DND-41 (cell line): Measurements from ENCODE around the gene RIPOR2.

Source experiments
- ATAC-seq: fragments of 200-7000 bp; cut with Tn5 transposase; 3 replicates; pipeline ENCODE4 v1.9.1; 2021; ENCODE audit warnings: low read depth; ENCODE audit not compliant: insufficient read depth
- DNase-seq: peaks from one replicate; pipeline ENCODE4 v3.0.0-alpha.2; 2020
- H2AFZ ChIP-seq: 2 replicates; pipeline ENCODE4 v1.6.0; 2012; ENCODE audit warnings: low read depth, low read length
- H3K27ac ChIP-seq: 2 replicates; pipeline ENCODE4 v1.5.1; 2012; ENCODE audit warnings: low read length, inconsistent platforms
- H3K27me3 ChIP-seq: fragments of 200-600 bp; sonication (generic); 2 replicates; pipeline ENCODE4 v1.6.0; 2012; ENCODE audit warnings: low read length, mild to moderate bottlenecking, inconsistent platforms; ENCODE audit not compliant: insufficient read depth, poor library complexity
- H3K36me3 ChIP-seq: 2 replicates; pipeline ENCODE4 v1.5.1; 2012; ENCODE audit warnings: low read length, inconsistent platforms; ENCODE audit not compliant: insufficient read depth
- H3K4me1 ChIP-seq: 2 replicates; pipeline ENCODE4 v1.5.1; 2012; ENCODE audit warnings: mild to moderate bottlenecking, low read length; ENCODE audit not compliant: insufficient read depth
- H3K4me2 ChIP-seq: 2 replicates; pipeline ENCODE4 v1.6.0; 2012; ENCODE audit warnings: mild to moderate bottlenecking, moderate library complexity, low read length, inconsistent platforms; ENCODE audit not compliant: insufficient read depth
- H3K4me3 ChIP-seq, 2 experiments: fragments of 200-600 bp in 1 of 2; shearing (Covaris generic) in 1 of 2; 2 replicates each; pipeline ENCODE4 v1.5.1; 2012 to 2016; ENCODE audit warnings: inconsistent platforms in 2 of 2, low read length in 2 of 2, mild to moderate bottlenecking in 2 of 2, low read depth in 1 of 2, moderate library complexity in 1 of 2
- H3K79me2 ChIP-seq: 2 replicates; pipeline ENCODE4 v1.6.0; 2012; ENCODE audit warnings: low read length, inconsistent platforms; ENCODE audit not compliant: insufficient read depth
- H3K9ac ChIP-seq: 2 replicates; pipeline ENCODE4 v1.6.0; 2012; ENCODE audit warnings: low read depth, mild to moderate bottlenecking, inconsistent platforms, low read length, moderate library complexity
- H3K9me3 ChIP-seq: 2 replicates; pipeline ENCODE4 v1.5.1; 2012; ENCODE audit warnings: low read length, moderate library complexity, mild to moderate bottlenecking, inconsistent platforms; ENCODE audit not compliant: insufficient read depth, severe bottlenecking
- H4K20me1 ChIP-seq: 2 replicates; pipeline ENCODE4 v1.6.0; 2012; ENCODE audit warnings: low read length; ENCODE audit not compliant: insufficient read depth
- CTCF ChIP-seq: IDR thresholded peaks from 2 replicates; pipeline ENCODE4 v1.5.1; 2012; ENCODE audit warnings: borderline replicate concordance, low read length, moderate library complexity, mild to moderate bottlenecking; ENCODE audit not compliant: poor library complexity, severe bottlenecking; ENCODE audit errors: extremely low read depth
- EZH2 ChIP-seq: IDR thresholded peaks from 3 replicates; pipeline ENCODE4 v1.6.1; 2012; ENCODE audit warnings: borderline replicate concordance, low read depth, mild to moderate bottlenecking, moderate library complexity, low read length, inconsistent platforms; ENCODE audit not compliant: severe bottlenecking

RIPOR2 gene

GRCh38 chr6:24947636-24948035 is 11.9 kb upstream of the RIPOR2 start:
- H3K9me3 ChIP-seq = peaks cover 21% of the 10 kb centered on the region
- H4K20me1 ChIP-seq = no peaks in the 10 kb centered on the region
- TF ChIP-seq EZH2 = no peak
- TF ChIP-seq CTCF = no peak
- no peaks in the 10 kb centered on the region for H3K4me1 ChIP-seq
- no peak overlapping the region for H3K4me2 ChIP-seq
- ATAC-seq = no peak
- no peak overlapping the region for H3K27ac ChIP-seq
- no peak overlapping the region for H3K9ac ChIP-seq
- no peaks in the 10 kb centered on the region for H3K27me3 ChIP-seq
- peaks cover 20% of the 10 kb centered on the region for H3K36me3 ChIP-seq
- no peaks in the 10 kb centered on the region for H3K79me2 ChIP-seq
- no peak for DNase-seq
- no peak overlapping the region for H2AFZ ChIP-seq
- H3K4me3 ChIP-seq = no peak overlapping the region

GRCh38 chr6:24945054-24945453 is 9.3 kb upstream of the RIPOR2 start:
- no peak for TF ChIP-seq CTCF
- no peak for TF ChIP-seq EZH2
- no peaks in the 10 kb centered on the region for H3K79me2 ChIP-seq
- DNase-seq = no peak
- peaks cover 20% of the 10 kb centered on the region for H3K36me3 ChIP-seq
- H3K9ac ChIP-seq = no peak overlapping the region
- no peak overlapping the region for H3K4me2 ChIP-seq
- ATAC-seq = no peak
- H3K27ac ChIP-seq = no peak overlapping the region
- H3K27me3 ChIP-seq = no peaks in the 10 kb centered on the region
- peaks cover 21% of the 10 kb centered on the region for H3K9me3 ChIP-seq
- H3K4me3 ChIP-seq = no peak overlapping the region
- no peak overlapping the region for H2AFZ ChIP-seq
- no peaks in the 10 kb centered on the region for H4K20me1 ChIP-seq
- no peaks in the 10 kb centered on the region for H3K4me1 ChIP-seq

DNA sequence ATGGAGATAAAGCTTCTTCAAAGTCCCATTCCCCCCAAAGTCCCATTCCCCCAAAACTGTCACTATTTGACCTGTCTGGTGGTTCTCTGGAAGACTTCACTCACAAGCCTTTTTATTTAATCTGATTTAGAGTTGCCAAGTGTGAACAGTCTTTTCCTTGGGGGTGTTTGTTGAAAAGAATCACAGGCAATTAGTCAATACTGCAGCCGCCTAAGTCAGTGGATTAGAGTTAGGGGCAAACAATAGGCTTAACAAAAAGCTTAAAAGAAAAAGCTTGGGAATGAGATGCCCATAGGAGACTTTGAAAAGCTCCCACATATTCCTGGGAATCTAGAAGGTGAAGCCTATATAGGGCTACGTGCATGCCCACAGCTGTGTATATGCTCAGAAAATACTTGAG is 8.0 kb upstream of the RIPOR2 start:
- no peak overlapping the region for H3K4me3 ChIP-seq
- H3K9me3 ChIP-seq = peaks cover 21% of the 10 kb centered on the region
- no peak overlapping the region for H2AFZ ChIP-seq
- H3K27me3 ChIP-seq = no peaks in the 10 kb centered on the region
- H3K9ac ChIP-seq = no peak overlapping the region
- no peak for DNase-seq
- TF ChIP-seq CTCF (no peak), EZH2 (no peak)
- no peak overlapping the region for H3K27ac ChIP-seq
- no peaks in the 10 kb centered on the region for H4K20me1 ChIP-seq
- no peak overlapping the region for H3K4me2 ChIP-seq
- no peak for ATAC-seq
- H3K4me1 ChIP-seq = no peaks in the 10 kb centered on the region
- H3K36me3 ChIP-seq = peaks cover 20% of the 10 kb centered on the region
- no peaks in the 10 kb centered on the region for H3K79me2 ChIP-seq
